Measurements from ENCODE around the gene RAB11FIP3. TPM values are rescaled to one million over a fixed set of nuclear protein-coding genes. Genes with fewer than 3 reads are reported as not detected.

Gene RAB11FIP3
- total and polyA plus RNA-seq, 4 donors, result 24.2 to 107 (median 66.4) TPM

GRCh38 chr16:535446-536405, 110.3 kb downstream of the RAB11FIP3 start:
- Histone ChIP-seq H3K27me3 (ENCODE audit: control insufficient read depth, insufficient read depth, low read length) (no peaks in the 10 kb centered on the region), H3K4me1 (ENCODE audit: control insufficient read depth, insufficient read depth, low read length) (peaks cover 3% of the 10 kb centered on the region), H3K36me3 (ENCODE audit: control insufficient read depth, insufficient read depth, low read length) (peaks cover 83% of the 10 kb centered on the region), H3K4me3 (ENCODE audit: low read depth, low read length) (no peak overlapping the region), H3K27ac (ENCODE audit: low read depth, low read length) (no peak overlapping the region), H3K9me3 (ENCODE audit: control insufficient read depth, insufficient read depth, low read length) (no peaks in the 10 kb centered on the region)
- 92% methylated on average over 38 of the region's 39 CpGs for WGBS (ENCODE audit: insufficient coverage)
- DNase-seq (ENCODE audit: low read depth in 4 of 6, low spot score in 6 of 6), result no peak

DNA sequence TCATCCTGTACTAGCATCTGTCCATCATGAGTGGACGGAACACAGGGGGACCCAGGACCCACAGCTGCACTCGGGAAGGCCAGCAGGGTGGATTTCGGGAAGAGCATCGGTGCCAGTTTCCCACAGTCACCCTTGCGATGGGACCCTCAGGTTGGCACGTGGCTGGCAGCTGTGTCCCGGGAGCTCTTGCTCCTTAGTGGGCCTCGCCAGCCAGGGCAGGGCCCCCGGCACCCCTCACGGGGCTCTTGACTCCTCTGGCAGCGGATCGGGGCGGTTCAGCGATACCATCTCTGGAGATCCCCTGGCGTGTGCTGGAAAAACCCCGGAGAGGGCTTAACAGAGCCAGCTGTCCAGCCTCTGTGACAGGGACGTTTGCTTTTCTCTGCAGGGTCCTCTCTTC, 111.3 kb downstream of the RAB11FIP3 start:
- Histone ChIP-seq H3K4me1 (ENCODE audit: control insufficient read depth, insufficient read depth, low read length) (peaks cover 3% of the 10 kb centered on the region), H3K27me3 (ENCODE audit: control insufficient read depth, insufficient read depth, low read length) (no peaks in the 10 kb centered on the region), H3K9me3 (ENCODE audit: control insufficient read depth, insufficient read depth, low read length) (no peaks in the 10 kb centered on the region), H3K27ac (ENCODE audit: low read depth, low read length) (no peak overlapping the region), H3K4me3 (ENCODE audit: low read depth, low read length) (no peak overlapping the region), H3K36me3 (ENCODE audit: control insufficient read depth, insufficient read depth, low read length) (peaks cover 85% of the 10 kb centered on the region)
- no peak for DNase-seq (ENCODE audit: low read depth in 4 of 6, low spot score in 6 of 6)
- 94% methylated on average over 17 of the region's 17 CpGs for whole genome bisulfite sequencing (ENCODE audit: insufficient coverage)

GRCh38 chr16:537415-538335, 112.2 kb downstream of the RAB11FIP3 start:
- WGBS (ENCODE audit: insufficient coverage), result 94% methylated on average over 53 of the region's 60 CpGs
- Histone ChIP-seq H3K36me3 (ENCODE audit: control insufficient read depth, insufficient read depth, low read length) (peaks cover 92% of the 10 kb centered on the region), H3K9me3 (ENCODE audit: control insufficient read depth, insufficient read depth, low read length) (no peaks in the 10 kb centered on the region), H3K4me3 (ENCODE audit: low read depth, low read length) (no peak overlapping the region), H3K27ac (ENCODE audit: low read depth, low read length) (no peak overlapping the region), H3K27me3 (ENCODE audit: control insufficient read depth, insufficient read depth, low read length) (no peaks in the 10 kb centered on the region), H3K4me1 (ENCODE audit: control insufficient read depth, insufficient read depth, low read length) (peaks cover 3% of the 10 kb centered on the region)
- no peak for DNase-seq (ENCODE audit: low read depth in 4 of 6, low spot score in 6 of 6)

DNA sequence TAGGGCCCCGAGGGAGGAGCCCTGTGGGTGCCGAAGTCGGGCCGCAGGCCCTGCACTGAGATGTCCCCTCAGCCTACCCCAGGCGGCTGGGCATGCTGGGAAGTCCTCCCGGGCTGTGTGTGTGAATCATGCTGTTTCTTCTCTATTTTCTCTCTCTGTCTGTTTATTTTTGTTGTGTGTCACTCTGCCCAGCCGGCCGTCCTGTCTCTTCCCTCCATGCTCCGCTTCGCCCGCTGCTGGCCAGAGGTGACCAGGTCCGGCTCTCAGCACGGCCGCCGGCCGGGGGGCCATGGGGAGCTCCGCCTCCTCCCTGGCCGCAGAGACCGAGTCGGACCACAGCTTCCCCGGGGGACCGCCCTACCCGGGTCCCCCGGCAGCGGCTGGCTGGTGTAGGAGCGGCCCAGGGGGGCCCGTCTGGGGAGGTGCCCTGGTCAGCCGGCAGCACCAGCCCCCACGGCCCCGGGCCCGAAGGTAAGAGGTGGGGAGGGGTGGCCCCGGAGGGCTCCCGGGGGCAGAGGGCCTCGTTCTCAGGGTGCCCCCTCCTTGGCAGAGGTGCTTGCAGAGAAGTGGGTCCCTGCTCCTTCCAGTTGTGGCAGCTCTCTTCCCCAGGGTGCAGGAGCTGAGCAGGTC, 114.6 kb downstream of the RAB11FIP3 start:
- H3K36me3 ChIP-seq (ENCODE audit: control insufficient read depth, insufficient read depth, low read length), result peaks cover 94% of the 10 kb centered on the region
- H3K9me3 ChIP-seq (ENCODE audit: control insufficient read depth, insufficient read depth, low read length), result no peaks in the 10 kb centered on the region
- DNase-seq (ENCODE audit: low read depth in 4 of 6, low spot score in 6 of 6), result no peak
- H3K4me3 ChIP-seq (ENCODE audit: low read depth, low read length), result no peak overlapping the region
- 73% methylated on average over 30 of the region's 34 CpGs for WGBS (ENCODE audit: insufficient coverage)
- H3K4me1 ChIP-seq (ENCODE audit: control insufficient read depth, insufficient read depth, low read length), result no peaks in the 10 kb centered on the region
- H3K27ac ChIP-seq (ENCODE audit: low read depth, low read length), result no peak overlapping the region
- H3K27me3 ChIP-seq (ENCODE audit: control insufficient read depth, insufficient read depth, low read length), result no peaks in the 10 kb centered on the region

DNA sequence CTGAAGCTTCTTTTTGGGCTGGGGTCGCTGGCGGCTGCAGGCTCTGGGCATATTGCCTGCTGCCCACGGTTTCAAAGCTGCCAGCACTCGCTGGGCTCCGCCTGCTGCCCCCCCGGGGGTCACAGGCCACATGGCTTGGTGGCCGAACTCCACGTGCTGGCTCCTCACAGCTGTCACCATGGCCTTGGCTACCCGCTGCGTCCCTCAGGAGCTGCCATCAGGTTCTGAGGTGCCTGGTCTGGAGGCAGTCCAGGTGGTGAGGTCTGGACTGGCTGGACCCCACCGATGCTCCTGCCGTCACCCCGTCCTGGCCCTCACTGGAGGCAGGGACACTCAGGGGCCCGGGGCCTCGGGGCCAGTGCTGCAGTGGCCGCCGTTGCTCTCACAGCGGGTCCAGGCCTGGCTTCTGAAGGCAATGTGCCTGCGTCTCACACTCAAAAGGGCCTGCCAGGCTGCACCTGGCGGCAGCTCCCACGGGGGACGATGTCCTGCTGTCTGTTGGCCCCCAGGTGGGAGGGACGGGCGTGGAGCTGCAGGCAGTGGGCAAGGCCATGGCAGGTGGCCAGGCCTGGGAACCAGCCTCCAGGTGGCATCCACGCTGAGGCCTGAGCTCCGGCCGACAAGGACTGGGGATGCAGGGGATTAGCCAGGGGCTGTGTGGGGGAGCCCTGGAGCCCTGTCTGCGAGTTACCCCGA, 115.3 kb downstream of the RAB11FIP3 start:
- no peaks in the 10 kb centered on the region for H3K9me3 ChIP-seq (ENCODE audit: control insufficient read depth, insufficient read depth, low read length)
- H3K4me3 ChIP-seq (ENCODE audit: low read depth, low read length), result no peak overlapping the region
- no peaks in the 10 kb centered on the region for H3K27me3 ChIP-seq (ENCODE audit: control insufficient read depth, insufficient read depth, low read length)
- H3K27ac ChIP-seq (ENCODE audit: low read depth, low read length), result no peak overlapping the region
- H3K36me3 ChIP-seq (ENCODE audit: control insufficient read depth, insufficient read depth, low read length), result peaks cover 94% of the 10 kb centered on the region
- no peak for DNase-seq (ENCODE audit: low read depth in 4 of 6, low spot score in 6 of 6)
- no peaks in the 10 kb centered on the region for H3K4me1 ChIP-seq (ENCODE audit: control insufficient read depth, insufficient read depth, low read length)
- 89% methylated on average over 29 of the region's 29 CpGs for WGBS (ENCODE audit: insufficient coverage)

DNA sequence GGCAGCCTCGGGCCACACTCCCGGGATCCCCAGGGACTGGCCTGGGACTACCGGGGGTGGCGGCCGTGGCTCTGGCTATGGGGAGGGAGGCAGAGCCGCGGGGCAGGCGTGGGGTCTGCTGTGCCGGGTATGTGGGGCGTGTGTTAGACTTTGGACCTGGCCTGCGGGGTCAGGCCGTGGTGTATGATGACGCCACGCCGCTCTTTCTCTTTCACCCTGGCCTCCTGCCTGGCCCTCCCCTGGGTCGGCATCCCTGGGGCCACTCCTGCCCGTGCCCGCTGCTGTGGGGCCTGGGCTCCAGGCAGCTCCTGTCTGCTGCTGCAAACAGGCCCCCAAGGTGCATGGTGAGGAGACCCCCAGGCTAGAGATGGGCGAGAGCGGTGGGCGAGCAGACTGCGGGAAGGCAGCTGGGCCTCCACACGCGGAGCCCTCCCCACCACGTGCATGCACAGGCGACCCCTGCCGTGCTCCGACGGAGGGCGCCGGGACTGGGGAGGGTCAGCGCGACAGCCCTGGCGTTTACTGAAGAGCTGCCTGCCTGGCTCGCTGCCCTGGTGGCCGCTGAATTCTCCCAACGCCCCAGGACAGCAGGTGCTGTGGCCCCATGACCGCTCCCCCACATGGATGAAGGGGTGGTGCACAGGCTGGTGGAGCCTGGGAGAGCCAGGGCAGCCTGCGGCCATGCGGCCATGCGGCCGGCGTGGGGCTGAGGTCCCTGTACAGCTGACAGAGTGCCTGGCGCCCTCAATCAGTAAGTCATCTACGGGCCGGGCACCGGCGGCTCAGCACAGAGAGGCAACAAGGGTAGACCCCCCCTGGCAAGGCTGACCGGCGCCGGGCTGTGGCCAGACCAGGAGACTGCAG, 118.1 kb downstream of the RAB11FIP3 start:
- Histone ChIP-seq H3K27me3 (ENCODE audit: control insufficient read depth, insufficient read depth, low read length) (no peaks in the 10 kb centered on the region), H3K4me3 (ENCODE audit: low read depth, low read length) (no peak overlapping the region), H3K4me1 (ENCODE audit: control insufficient read depth, insufficient read depth, low read length) (no peaks in the 10 kb centered on the region), H3K36me3 (ENCODE audit: control insufficient read depth, insufficient read depth, low read length) (peaks cover 94% of the 10 kb centered on the region), H3K9me3 (ENCODE audit: control insufficient read depth, insufficient read depth, low read length) (no peaks in the 10 kb centered on the region), H3K27ac (ENCODE audit: low read depth, low read length) (no peak overlapping the region)
- WGBS (ENCODE audit: insufficient coverage), result 83% methylated on average over 49 of the region's 51 CpGs
- DNase-seq (ENCODE audit: low read depth in 4 of 6, low spot score in 6 of 6), result no peak

- no peak overlapping the region for H3K4me3 ChIP-seq (ENCODE audit: low read depth, low read length)
- no peak overlapping the region for H3K27ac ChIP-seq (ENCODE audit: low read depth, low read length)
- DNase-seq (ENCODE audit: low read depth in 4 of 6, low spot score in 6 of 6), result no peak
- H3K4me1 ChIP-seq (ENCODE audit: control insufficient read depth, insufficient read depth, low read length), result no peaks in the 10 kb centered on the region
- WGBS (ENCODE audit: insufficient coverage), result 89% methylated on average over 27 of the region's 46 CpGs
- H3K9me3 ChIP-seq (ENCODE audit: control insufficient read depth, insufficient read depth, low read length), result no peaks in the 10 kb centered on the region
- no peaks in the 10 kb centered on the region for H3K27me3 ChIP-seq (ENCODE audit: control insufficient read depth, insufficient read depth, low read length)
- peaks cover 96% of the 10 kb centered on the region for H3K36me3 ChIP-seq (ENCODE audit: control insufficient read depth, insufficient read depth, low read length)
Measured at GRCh38 chr16:544517-544916, 119.1 kb downstream of the RAB11FIP3 start.

- H3K36me3 ChIP-seq (ENCODE audit: control insufficient read depth, insufficient read depth, low read length), result peaks cover 96% of the 10 kb centered on the region
- H3K4me3 ChIP-seq (ENCODE audit: low read depth, low read length), result no peak overlapping the region
- H3K27me3 ChIP-seq (ENCODE audit: control insufficient read depth, insufficient read depth, low read length), result no peaks in the 10 kb centered on the region
- DNase-seq (ENCODE audit: low read depth in 4 of 6, low spot score in 6 of 6), result peak in 2 of 6 donors; percentile 28 to 38
- no peaks in the 10 kb centered on the region for H3K9me3 ChIP-seq (ENCODE audit: control insufficient read depth, insufficient read depth, low read length)
- no peak overlapping the region for H3K27ac ChIP-seq (ENCODE audit: low read depth, low read length)
- WGBS (ENCODE audit: insufficient coverage), result 84% methylated on average over 54 of the region's 60 CpGs
- H3K4me1 ChIP-seq (ENCODE audit: control insufficient read depth, insufficient read depth, low read length), result no peaks in the 10 kb centered on the region
Measured at GRCh38 chr16:546909-547770, 121.7 kb downstream of the RAB11FIP3 start.

All from spinal cord (tissue), 10 donors.